ENCODE measurements around the gene FLT4.

DNA sequence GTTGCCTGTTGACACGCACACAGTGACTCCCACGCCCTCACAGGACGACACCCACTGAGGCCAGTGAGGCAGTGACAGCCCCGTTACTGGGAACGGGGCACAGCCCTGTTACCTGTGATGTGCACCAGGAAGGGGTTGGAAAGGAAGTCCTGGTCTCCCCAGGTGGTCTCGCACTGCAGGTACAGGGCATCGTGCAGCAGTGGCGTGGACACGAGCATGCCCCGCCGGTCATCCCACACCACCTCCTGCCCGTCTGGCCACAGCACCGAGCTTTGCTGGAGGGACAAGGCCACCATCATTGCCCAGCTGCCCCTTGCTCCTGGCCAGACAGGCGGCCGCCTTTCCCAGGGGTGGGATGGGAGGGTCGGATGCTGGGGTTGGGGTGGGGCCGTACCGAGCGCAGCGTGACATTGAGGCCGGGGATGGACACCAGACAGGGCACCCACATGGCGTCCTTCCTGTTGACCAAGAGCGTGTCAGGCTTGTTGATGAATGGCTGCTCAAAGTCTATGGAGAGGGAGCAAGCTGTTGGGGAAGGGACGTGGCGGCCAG lies 19.5 kb downstream of the FLT4 start:
- TF ChIP-seq CTCF (optimal IDR thresholded peaks at IDR 0.05 in 1 of 3, IDR thresholded peaks at IDR 0.05 in 1 of 3, conservative IDR thresholded peaks at IDR 0.05 in 1 of 3; ENCODE audit: extremely low read depth in 1 of 3, insufficient read depth in 2 of 3, low read length in 3 of 3) (no peak), EZH2 (IDR thresholded peaks at IDR 0.05; ENCODE audit: low read length) (no peak)
